ENCODE data around the gene MAPK1.
"Not testable (repeated sequence)": the region's sequence is repeated elsewhere in the genome, so short reads cannot be mapped to it uniquely, and the experiment has no call there.

The MAPK1 gene

GRCh38 chr22:21823740-21824444 lies 43.6 kb downstream of the MAPK1 start:
- DNase-seq (ENCODE audit: low read depth in 3 of 3, low spot score in 1 of 3), result no peak

- no peak for DNase-seq (ENCODE audit: low read depth in 3 of 3, low spot score in 1 of 3)
These were observed 48.2 kb downstream of the MAPK1 start for GRCh38 chr22:21819183-21819770.

GRCh38 chr22:21818487-21819182 lies 48.8 kb downstream of the MAPK1 start:
- DNase-seq (ENCODE audit: low read depth in 3 of 3, low spot score in 1 of 3), result no peak

- DNase-seq (ENCODE audit: low read depth in 3 of 3, low spot score in 1 of 3), result not testable (repeated sequence)
These were observed 50.0 kb downstream of the MAPK1 start for GRCh38 chr22:21817497-21817853.

- DNase-seq (ENCODE audit: low read depth in 3 of 3, low spot score in 1 of 3), result no peak
These were observed 50.5 kb downstream of the MAPK1 start for GRCh38 chr22:21816787-21817496.

- no peak for DNase-seq (ENCODE audit: low read depth in 3 of 3, low spot score in 1 of 3)
These were observed 51.0 kb downstream of the MAPK1 start for GRCh38 chr22:21816472-21816786.

- no peak for DNase-seq (ENCODE audit: low read depth in 3 of 3, low spot score in 1 of 3)
These were observed 51.5 kb downstream of the MAPK1 start for GRCh38 chr22:21815958-21816357.

- DNase-seq (ENCODE audit: low read depth in 3 of 3, low spot score in 1 of 3), result no peak
These were observed 52.1 kb downstream of the MAPK1 start for GRCh38 chr22:21815357-21815756.

GRCh38 chr22:21811982-21812381 lies 55.5 kb downstream of the MAPK1 start:
- no peak for DNase-seq (ENCODE audit: low read depth in 3 of 3, low spot score in 1 of 3)

GRCh38 chr22:21807544-21808529 lies 59.6 kb downstream of the MAPK1 start:
- DNase-seq (ENCODE audit: low read depth in 3 of 3, low spot score in 1 of 3), result no peak

- not testable (repeated sequence) for DNase-seq (ENCODE audit: low read depth in 3 of 3, low spot score in 1 of 3)
These were observed 62.1 kb downstream of the MAPK1 start for GRCh38 chr22:21805325-21805724.

GRCh38 chr22:21803811-21804249 lies 63.6 kb downstream of the MAPK1 start:
- no peak for DNase-seq (ENCODE audit: low read depth in 3 of 3, low spot score in 1 of 3)

- DNase-seq (ENCODE audit: low read depth in 3 of 3, low spot score in 1 of 3), result no peak
These were observed 64.8 kb downstream of the MAPK1 start for GRCh38 chr22:21802673-21803072.

GRCh38 chr22:21802056-21802455 lies 65.4 kb downstream of the MAPK1 start:
- DNase-seq (ENCODE audit: low read depth in 3 of 3, low spot score in 1 of 3), result no peak

- not testable (repeated sequence) for DNase-seq (ENCODE audit: low read depth in 3 of 3, low spot score in 1 of 3)
These were observed 66.2 kb downstream of the MAPK1 start for GRCh38 chr22:21801304-21801644.

GRCh38 chr22:21800552-21801303 lies 66.7 kb downstream of the MAPK1 start:
- no peak for DNase-seq (ENCODE audit: low read depth in 3 of 3, low spot score in 1 of 3)

- DNase-seq (ENCODE audit: low read depth in 3 of 3, low spot score in 1 of 3), result no peak
These were observed 69.8 kb downstream of the MAPK1 start for GRCh38 chr22:21797444-21798221.

GRCh38 chr22:21796863-21797262 lies 70.6 kb downstream of the MAPK1 start:
- no peak for DNase-seq (ENCODE audit: low read depth in 3 of 3, low spot score in 1 of 3)

- DNase-seq (ENCODE audit: low read depth in 3 of 3, low spot score in 1 of 3), result no peak
These were observed 71.2 kb downstream of the MAPK1 start for GRCh38 chr22:21796231-21796630.

Measured in stimulated activated CD4-positive, alpha-beta T cell treated with anti-CD3 and anti-CD28 coated beads, TNF-alpha, amount 100 ng/mL, for 1 hour (primary cell).